HG03354 (cell line): ENCODE measurements around the gene EEFSEC.

Experiments
- ATAC-seq: cut with Tn5 transposase; IDR thresholded peaks from one replicate; pipeline ENCODE4 v1.9.1; 2021; ENCODE audit warnings: mild to moderate bottlenecking; ENCODE audit not compliant: unreplicated experiment, poor library complexity, severe bottlenecking

EEFSEC gene

DNA sequence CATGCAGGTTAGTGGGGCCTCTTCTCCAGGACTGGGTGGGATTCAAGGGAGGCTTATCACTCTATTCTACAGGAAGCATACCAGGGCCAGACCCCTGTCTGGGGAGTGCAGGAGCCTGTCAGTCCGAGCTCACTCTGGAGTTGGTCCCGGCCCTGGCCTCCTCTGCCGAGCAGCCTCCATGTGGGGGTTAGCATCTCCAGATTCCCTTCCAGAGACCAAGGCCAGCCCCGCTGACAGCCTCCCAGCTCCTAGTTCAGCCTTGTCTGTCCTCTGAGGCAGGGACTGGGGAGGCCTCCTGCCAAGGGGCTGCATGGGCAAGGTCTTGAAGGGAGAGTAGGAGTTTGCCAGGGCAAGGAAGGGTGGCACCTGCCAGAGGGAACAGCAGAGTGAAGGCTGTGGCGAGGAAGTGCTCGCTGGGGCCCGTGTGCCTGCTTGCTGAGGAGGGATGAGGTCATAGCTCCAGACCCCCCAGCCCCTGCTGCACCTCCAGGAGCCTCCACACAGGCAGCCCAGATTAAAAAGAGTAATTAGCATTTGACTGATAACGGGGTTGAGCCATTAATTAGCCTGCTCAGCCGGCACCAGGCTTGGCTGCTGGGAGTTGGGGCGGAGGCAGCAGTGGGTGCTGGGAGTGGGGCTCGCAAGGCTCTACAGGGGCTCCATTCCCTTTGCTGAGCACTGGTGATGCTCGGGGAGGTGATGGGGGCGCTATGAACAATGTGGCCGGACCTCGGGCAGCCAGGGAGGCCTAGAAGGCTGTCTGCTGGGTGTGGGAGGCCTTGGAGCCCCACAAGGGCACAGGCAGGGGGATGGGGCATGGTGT is 259.1 kb downstream of the EEFSEC start:
- ATAC-seq: no peak

DNA sequence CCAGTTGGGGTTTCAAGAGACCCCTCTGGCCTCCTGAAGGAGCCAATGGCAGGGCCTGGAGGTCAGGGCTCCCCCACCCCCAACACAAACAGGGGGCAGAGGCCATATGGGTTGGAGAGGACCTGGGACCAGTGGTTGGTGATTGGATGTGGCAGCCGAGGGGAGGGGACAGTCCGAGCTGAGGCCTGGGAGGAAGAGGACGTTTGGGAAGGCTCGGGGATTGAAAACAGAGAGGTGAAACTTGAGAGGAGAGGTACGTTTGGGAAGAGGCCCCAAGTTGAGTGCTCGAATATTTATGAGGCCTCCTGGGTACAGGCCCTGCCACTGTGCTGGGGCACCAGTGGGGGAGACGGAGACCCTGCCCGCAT is 259.7 kb downstream of the EEFSEC start:
- ATAC-seq: no peak

- no peak for ATAC-seq
These were observed 260.3 kb downstream of the EEFSEC start for GRCh38 chr3:128413413-128414205.

GRCh38 chr3:128415200-128415772 is 262.0 kb downstream of the EEFSEC start:
- ATAC-seq: no peak

DNA sequence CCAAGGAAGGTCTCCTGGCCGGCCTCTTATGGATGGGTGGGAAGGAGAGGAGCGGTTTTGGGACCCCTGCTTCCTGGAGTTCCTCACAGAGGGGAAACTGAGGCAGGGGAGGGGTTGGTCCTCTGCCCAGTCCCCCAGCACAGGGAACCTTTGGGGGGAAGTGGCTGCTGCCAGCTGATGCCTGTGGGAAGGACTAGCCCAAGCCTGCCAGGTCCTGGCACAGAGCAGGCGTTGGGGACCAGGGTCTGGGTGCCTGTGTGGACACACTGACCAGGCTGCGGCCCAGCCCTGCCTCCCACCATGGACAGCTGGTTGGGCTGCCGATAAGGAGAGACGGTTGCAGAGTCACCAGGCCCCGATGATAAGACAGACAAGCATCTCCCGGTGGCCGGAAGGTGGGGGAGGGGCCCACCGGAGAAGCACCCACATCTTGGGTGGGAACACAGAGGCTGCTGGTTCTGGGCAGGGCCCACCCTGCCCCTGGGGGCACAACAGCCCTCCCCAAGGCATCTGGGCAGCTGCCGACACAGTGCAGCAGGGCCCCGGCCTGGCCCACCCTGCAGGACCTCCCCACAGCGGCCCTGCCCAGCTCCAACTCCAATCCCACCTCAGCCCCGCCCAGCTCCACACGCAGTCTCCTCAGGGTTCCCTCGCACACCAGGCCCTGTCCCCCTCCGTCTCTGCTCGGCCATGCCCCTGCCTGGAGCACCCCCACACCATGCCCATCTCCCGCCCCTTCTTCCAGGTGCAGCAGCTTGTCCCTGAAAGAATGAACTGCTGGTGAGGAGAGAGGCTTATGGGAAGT is 262.7 kb downstream of the EEFSEC start:
- no peak for ATAC-seq

GRCh38 chr3:128416578-128417211 is 263.4 kb downstream of the EEFSEC start:
- no peak for ATAC-seq

GRCh38 chr3:128418900-128419299 is 265.6 kb downstream of the EEFSEC start:
- ATAC-seq: no peak

- ATAC-seq: no peak
These were observed 266.0 kb downstream of the EEFSEC start for GRCh38 chr3:128419311-128419710.

DNA sequence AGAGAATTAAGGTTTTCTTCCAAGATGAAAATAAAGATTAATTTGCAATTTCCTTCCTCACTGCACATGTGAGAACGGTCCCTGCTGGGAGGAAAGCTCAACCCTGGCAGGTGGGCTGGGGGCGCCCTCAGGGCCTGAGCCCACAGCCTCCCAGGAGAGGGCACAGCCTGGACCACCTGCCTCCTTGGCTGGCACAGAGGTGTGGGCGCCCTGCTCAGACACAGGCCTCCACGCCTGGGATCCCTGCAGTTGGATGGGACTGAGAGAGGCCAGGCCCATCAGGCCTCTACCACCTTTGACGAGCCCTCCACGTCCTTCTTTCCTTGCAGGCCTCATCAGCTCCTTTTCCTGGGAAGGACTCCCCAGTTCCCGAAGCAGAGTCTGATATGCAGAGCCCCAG is 267.0 kb downstream of the EEFSEC start:
- ATAC-seq: no peak

DNA sequence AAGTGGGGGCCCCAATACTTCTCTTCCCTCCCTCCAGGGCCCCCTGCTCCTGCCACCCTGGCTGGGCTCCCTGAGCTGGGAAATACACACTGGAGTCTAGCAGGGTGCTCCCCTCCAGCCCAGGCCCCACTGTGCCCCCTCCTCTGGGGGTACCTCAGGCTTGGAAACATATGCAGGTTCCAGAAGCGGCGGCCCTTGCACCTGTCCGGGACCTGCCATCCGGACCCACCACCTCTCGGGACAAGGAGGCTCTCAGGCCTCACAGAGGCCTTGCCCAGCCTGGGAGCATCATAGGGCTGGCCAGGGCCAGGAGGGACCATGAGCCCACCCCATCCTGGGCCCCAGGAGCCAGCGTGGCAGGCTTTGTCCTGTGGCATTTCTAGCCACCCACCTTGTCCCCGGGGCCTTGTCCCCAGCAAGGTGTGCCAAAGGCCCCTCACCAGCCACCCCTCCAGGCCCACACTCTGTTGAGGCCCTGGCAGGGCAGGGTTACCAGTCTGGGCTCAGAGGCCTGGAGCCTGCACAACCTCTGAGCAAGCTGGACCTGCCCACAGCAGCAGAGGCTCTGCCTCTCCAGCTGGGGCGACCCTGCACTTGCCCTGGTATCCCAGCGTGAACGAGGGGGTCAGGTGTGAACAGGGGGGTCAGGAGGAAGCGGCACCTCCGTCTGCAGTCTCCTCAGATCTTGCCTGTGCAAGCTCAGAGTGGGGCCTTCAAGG is 267.6 kb downstream of the EEFSEC start:
- ATAC-seq: no peak

- no peak for ATAC-seq
These were observed 268.2 kb downstream of the EEFSEC start for GRCh38 chr3:128421439-128421836.

DNA sequence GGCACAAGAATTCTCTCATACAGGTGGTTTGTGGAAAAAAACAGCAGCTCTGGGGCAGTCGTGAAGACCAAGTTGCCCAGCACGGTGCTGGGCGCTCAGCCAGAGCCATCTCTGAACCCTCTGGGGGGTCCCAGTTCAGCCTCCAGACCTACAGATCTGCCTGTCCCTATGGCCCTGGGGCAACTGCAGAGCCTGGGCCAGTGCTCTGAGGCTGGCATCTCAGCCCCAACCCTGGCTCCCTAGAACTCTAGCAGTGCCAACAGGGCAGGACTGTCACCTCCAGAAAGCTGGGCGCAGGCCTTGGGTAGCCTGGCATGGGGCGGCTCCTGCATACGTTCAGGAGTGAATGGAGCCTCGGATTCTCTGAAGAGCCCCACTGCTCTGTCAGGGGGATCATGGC is 268.7 kb downstream of the EEFSEC start:
- no peak for ATAC-seq

- no peak for ATAC-seq
These were observed 269.7 kb downstream of the EEFSEC start for GRCh38 chr3:128422762-128423524.

DNA sequence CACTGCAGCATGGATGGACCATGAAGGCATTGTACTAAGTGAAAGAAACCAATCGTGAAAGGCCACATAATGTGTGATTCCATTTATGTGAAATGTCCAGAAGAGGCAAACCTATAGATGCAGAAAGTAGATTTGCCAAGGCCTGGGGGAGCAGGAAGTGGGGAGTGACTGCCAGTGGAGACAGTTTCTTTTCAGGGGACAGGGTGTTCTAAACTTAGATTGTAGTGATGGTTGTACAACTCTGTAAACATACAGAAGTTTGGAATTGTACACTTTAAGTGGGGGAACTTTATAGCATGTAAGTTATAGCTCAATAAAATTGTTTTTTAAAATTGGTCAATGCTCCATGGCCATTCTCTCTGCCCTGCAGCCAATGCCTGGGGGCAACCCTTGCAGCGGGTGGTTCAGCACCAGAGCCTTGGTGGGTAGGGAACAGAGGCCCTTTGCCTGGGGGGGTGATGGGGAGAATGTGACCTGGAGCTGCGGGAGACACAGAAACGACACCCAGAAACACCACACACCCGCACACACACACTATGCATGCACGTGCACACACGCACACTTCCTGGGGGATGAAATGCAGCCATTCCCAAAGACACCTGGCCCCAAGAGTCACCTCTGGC is 270.4 kb downstream of the EEFSEC start:
- ATAC-seq: no peak

GRCh38 chr3:128424508-128425069 is 271.3 kb downstream of the EEFSEC start:
- no peak for ATAC-seq

DNA sequence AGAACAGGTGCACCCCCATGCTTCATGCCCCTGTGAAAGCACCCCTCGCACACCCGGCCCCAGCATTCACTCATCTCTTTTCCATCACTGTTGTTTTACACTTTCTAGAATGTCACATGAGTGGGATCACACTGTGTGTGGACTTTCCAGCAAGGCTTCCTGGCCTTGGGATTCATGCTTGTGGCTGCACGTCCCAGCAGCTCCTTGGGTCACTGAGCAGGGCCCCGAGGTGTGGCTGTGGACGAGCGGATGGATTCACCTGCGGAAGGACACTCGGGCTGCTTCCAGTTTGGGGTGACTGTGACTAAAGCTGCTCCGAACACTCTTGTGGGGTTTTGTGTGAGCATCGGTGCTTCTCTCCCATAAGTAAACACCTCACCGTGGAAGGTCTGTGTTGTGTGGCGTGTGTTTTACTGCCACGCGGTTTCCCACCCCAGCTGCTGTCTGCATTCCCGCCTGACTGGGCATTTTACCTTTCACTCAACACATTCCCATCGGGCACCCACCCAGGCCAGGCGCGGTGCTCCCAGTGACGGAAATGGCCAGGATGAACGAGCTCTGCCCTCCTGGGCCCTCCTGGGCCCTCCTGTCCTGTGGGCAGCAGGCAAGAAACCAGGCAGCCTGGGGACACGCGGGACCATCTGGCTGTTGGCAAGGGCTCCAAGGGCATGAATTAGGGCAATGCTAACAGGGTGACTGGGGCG is 272.0 kb downstream of the EEFSEC start:
- ATAC-seq: no peak

- ATAC-seq: no peak
These were observed 272.5 kb downstream of the EEFSEC start for GRCh38 chr3:128425846-128426127.
